ENCODE measurements around the gene SPOP.

The SPOP gene

GRCh38 chr17:49616601-49617131 lies 61.2 kb downstream of the SPOP start:
- no peaks in the 10 kb centered on the region for H3K27me3 ChIP-seq (replicated peaks)
- peaks cover 34% of the 10 kb centered on the region for H3K36me3 ChIP-seq (replicated peaks)
- in situ Hi-C loops (cut with HindIII; ENCODE audit: low pct_ligation_motif_present, low sequenced_read_pairs) = no loop called here
- H3K4me3 ChIP-seq (ENCODE audit: low read depth, low read length) = no peak overlapping the region
- TF ChIP-seq, protein P1, sequence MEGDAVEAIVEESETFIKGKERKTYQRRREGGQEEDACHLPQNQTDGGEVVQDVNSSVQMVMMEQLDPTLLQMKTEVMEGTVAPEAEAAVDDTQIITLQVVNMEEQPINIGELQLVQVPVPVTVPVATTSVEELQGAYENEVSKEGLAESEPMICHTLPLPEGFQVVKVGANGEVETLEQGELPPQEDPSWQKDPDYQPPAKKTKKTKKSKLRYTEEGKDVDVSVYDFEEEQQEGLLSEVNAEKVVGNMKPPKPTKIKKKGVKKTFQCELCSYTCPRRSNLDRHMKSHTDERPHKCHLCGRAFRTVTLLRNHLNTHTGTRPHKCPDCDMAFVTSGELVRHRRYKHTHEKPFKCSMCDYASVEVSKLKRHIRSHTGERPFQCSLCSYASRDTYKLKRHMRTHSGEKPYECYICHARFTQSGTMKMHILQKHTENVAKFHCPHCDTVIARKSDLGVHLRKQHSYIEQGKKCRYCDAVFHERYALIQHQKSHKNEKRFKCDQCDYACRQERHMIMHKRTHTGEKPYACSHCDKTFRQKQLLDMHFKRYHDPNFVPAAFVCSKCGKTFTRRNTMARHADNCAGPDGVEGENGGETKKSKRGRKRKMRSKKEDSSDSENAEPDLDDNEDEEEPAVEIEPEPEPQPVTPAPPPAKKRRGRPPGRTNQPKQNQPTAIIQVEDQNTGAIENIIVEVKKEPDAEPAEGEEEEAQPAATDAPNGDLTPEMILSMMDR (IDR thresholded peaks at IDR 0.05; ENCODE audit: low read depth, low read length, missing control alignments) = no peak
- H3K27ac ChIP-seq = no peak overlapping the region
- DNase-seq = no peak

GRCh38 chr17:49616086-49616485 lies 61.8 kb downstream of the SPOP start:
- Histone ChIP-seq H3K27ac (no peak overlapping the region), H3K36me3 (replicated peaks) (peaks cover 32% of the 10 kb centered on the region)
- no peak for DNase-seq

DNA sequence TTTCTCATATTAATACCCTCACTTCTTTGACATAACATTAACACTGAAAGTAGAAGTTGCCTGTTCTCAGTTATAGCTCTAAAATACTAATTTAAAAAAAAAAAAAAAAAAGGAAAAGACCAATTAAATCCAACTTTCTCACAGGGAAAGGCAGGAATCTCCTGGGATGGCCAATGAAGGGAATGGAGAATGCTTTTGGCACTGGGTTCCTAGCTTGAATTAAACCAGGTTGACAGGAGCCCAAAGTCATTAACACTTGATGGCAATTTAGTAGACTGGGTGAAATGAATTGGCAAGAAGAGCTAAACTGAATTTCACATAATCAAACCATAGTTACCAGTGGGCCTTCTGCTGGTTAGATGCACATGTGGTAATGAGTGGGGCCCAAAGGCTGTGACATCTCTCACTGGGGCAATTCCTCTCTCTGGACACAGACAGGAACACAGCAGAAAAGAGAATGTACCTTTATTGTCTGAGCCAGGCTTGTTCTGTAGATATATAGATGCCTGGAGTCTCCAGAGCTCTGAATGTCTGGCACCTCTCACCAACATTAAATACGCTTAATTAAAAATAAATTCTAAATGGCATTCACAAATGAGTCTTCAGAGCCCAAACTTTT lies 64.6 kb downstream of the SPOP start:
- Histone ChIP-seq H3K4me3 (ENCODE audit: low read depth, low read length) (no peak overlapping the region), H3K36me3 (replicated peaks) (peaks cover 38% of the 10 kb centered on the region), H3K27me3 (replicated peaks) (no peaks in the 10 kb centered on the region), H3K27ac (no peak overlapping the region)
- no peak for DNase-seq
- TF ChIP-seq, protein P1 (IDR thresholded peaks at IDR 0.05; ENCODE audit: low read depth, low read length, missing control alignments) = no peak
- in situ Hi-C loops (cut with HindIII; ENCODE audit: low pct_ligation_motif_present, low sequenced_read_pairs) = no loop called here

More at GRCh38 chr17:49616086-49616485, 61.8 kb downstream of the SPOP start:
- in situ Hi-C loops (cut with HindIII; ENCODE audit: low pct_ligation_motif_present, low sequenced_read_pairs) = no loop called here
- TF ChIP-seq, protein P1 (IDR thresholded peaks at IDR 0.05; ENCODE audit: low read depth, low read length, missing control alignments) = peak; percentile 52
- Histone ChIP-seq H3K27me3 (replicated peaks) (no peaks in the 10 kb centered on the region), H3K4me3 (ENCODE audit: low read depth, low read length) (no peak overlapping the region)

DNA sequence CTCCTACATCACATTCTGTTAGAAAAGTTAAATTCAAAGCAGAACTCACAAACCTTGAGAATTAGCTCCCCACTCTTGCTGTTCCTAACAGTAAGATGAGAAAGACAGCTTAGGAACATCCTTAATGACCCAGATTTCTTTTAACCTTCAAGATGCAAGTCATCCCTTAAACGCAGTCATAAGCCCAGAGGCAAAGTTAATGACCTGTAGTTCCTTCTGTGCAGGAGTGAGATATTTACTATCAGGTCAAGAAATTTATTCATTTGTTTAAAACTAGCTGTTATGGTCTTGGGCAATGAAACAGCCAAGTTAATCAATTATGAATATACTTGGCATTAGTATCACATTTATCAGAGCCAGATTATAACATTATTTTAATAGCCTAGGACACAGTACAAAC lies 65.2 kb downstream of the SPOP start:
- in situ Hi-C loops (cut with HindIII; ENCODE audit: low pct_ligation_motif_present, low sequenced_read_pairs) = no loop called here
- TF ChIP-seq, protein P1 (IDR thresholded peaks at IDR 0.05; ENCODE audit: low read depth, low read length, missing control alignments) = no peak
- H3K4me3 ChIP-seq (ENCODE audit: low read depth, low read length) = no peak overlapping the region
- H3K27me3 ChIP-seq (replicated peaks) = no peaks in the 10 kb centered on the region
- no peak overlapping the region for H3K27ac ChIP-seq
- H3K36me3 ChIP-seq (replicated peaks) = peaks cover 34% of the 10 kb centered on the region
- no peak for DNase-seq

DNA sequence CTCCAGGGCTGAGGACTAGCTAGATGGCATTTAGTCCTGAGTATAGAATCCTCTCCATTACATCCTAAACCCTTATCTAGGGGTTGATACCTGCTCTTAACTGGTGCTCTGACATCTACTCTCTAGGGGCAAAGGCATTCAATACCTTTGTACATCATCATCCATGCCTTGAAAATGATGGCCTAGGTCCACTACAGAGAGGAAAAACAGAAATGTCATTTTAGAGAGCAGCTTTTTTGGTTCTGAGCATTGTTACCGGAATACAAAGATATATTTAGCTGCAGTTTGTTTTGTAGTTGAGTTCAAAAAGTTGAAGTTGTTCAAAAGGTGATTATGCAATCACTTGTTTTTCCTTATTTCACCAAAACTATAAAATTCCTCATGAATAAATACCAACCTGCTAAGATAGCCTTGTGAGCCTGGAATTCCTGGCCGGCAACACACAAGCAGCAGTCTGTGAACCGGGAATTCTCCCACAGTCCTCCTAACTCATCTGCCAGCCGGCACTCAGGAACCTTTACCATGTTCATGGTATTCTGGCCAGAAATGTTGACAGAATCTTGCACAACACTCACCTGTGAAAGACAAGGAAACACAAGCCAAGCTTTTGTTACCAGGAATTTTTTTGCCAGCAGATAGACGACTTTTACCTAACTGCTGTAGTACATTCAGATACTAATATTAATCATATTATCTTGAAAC lies 66.9 kb downstream of the SPOP start:
- no peak overlapping the region for H3K27ac ChIP-seq
- TF ChIP-seq, protein P1 (IDR thresholded peaks at IDR 0.05; ENCODE audit: low read depth, low read length, missing control alignments) = no peak
- H3K27me3 ChIP-seq (replicated peaks) = no peaks in the 10 kb centered on the region
- in situ Hi-C loops (cut with HindIII; ENCODE audit: low pct_ligation_motif_present, low sequenced_read_pairs) = no loop called here
- DNase-seq = no peak
- H3K36me3 ChIP-seq (replicated peaks) = peaks cover 25% of the 10 kb centered on the region
- H3K4me3 ChIP-seq (ENCODE audit: low read depth, low read length) = no peak overlapping the region
